HG03135 (cell line): ENCODE measurements around the gene HDAC3.

Experiments used
- ATAC-seq: cut with Tn5 transposase; IDR thresholded peaks from one replicate; pipeline ENCODE4 v1.9.1; 2021; ENCODE audit warnings: mild to moderate bottlenecking, moderate library complexity; ENCODE audit not compliant: unreplicated experiment

Gene HDAC3

GRCh38 chr5:141636413-141637122 lies at the start of gene HDAC3, which contains the start of gene RELL2:
Gene HDAC3, minus strand, starts transcription at chr5:141636849. Its CDS starts 59 bp downstream, at chr5:141636790.
Gene RELL2, plus strand, starts transcription at chr5:141636997. Its CDS starts 1,229 bp downstream, at chr5:141638226.
- ATAC-seq = peak; percentile 80

- ATAC-seq = no peak
Measured at GRCh38 chr5:141685591-141685990, 48.9 kb upstream of the HDAC3 start.

- no peak for ATAC-seq
Measured at GRCh38 chr5:141683596-141684141, 47.0 kb upstream of the HDAC3 start.

- no peak for ATAC-seq
Measured at GRCh38 chr5:141681695-141682641, 45.3 kb upstream of the HDAC3 start, which contains the start of gene ARAP3. Gene ARAP3, minus strand, starts transcription at chr5:141682230. Its CDS starts 1,744 bp downstream, at chr5:141680486.

- ATAC-seq = no peak
Measured at GRCh38 chr5:141681295-141681694, 44.6 kb upstream of the HDAC3 start.

- no peak for ATAC-seq
Measured at GRCh38 chr5:141680751-141681201, 44.1 kb upstream of the HDAC3 start.

GRCh38 chr5:141680178-141680577 lies 43.5 kb upstream of the HDAC3 start:
- no peak for ATAC-seq

GRCh38 chr5:141677415-141677814 lies 40.8 kb upstream of the HDAC3 start:
- ATAC-seq = no peak

- no peak for ATAC-seq
Measured at GRCh38 chr5:141675672-141676071, 39.0 kb upstream of the HDAC3 start.

- no peak for ATAC-seq
Measured at GRCh38 chr5:141674747-141675146, 38.1 kb upstream of the HDAC3 start.

- no peak for ATAC-seq
Measured at GRCh38 chr5:141672841-141673813, 36.5 kb upstream of the HDAC3 start.

GRCh38 chr5:141672071-141672840 lies 35.6 kb upstream of the HDAC3 start:
- no peak for ATAC-seq

- no peak for ATAC-seq
Measured at GRCh38 chr5:141669520-141669919, 32.9 kb upstream of the HDAC3 start.

GRCh38 chr5:141668601-141669265 lies 32.1 kb upstream of the HDAC3 start:
- ATAC-seq = no peak

- ATAC-seq = no peak
Measured at GRCh38 chr5:141665995-141666940, 29.6 kb upstream of the HDAC3 start.

- peak; percentile 87 for ATAC-seq
Measured at GRCh38 chr5:141664733-141665461, 28.2 kb upstream of the HDAC3 start.

- no peak for ATAC-seq
Measured at GRCh38 chr5:141663506-141663905, 26.9 kb upstream of the HDAC3 start.
